HepG2 (cell line): Measurements from ENCODE around the gene AVPR1A. TPM values are rescaled to one million over a fixed set of nuclear protein-coding genes. Genes with fewer than 3 reads are reported as not detected.

Experiments used
- ATAC-seq: fragments of 200-7000 bp; cut with Tn5 transposase; 3 replicates; pipeline ENCODE4 v1.9.1; 2020; ENCODE audit warnings: mild to moderate bottlenecking, moderate library complexity
- BruUV-seq: library from RNA; stranded (reverse); fragments of 400-500 nt; replicated peaks from 2 replicates; lab custom pipeline; 2021; lab: Mats Ljungman, UMichigan
- CTCF ChIA-PET: fragments of 300-600 bp; formaldehyde crosslinking; extraction: SDS; loops from one replicate; lab custom pipeline; 2021; ENCODE audit warnings: low total read pairs, inconsistent platforms, low intra/inter-chr PET ratio; lab: Yijun Ruan, JAX
- POLR2A ChIA-PET: fragments of 350-600 bp; sonication (Branson Sonifier 250); formaldehyde crosslinking; loops from one replicate; lab custom pipeline; 2020; ENCODE audit warnings: antibody characterized with exemption, inconsistent platforms; lab: Yijun Ruan, JAX
- DNase-seq: peaks from one replicate; pipeline ENCODE4 v3.0.0-alpha.2; 2015; ENCODE audit warnings: low spot score
- FAIRE-seq: peaks from 3 replicates; lab custom pipeline; 2011; peaks lifted over from hg19 to GRCh38; lab: Jason Lieb, UNC
- H2AFZ ChIP-seq: one replicate; pipeline ENCODE4 v1.6.1; 2011; ENCODE audit warnings: low read length, inconsistent platforms
- H3K27ac ChIP-seq: fragments of 300-600 bp; 3 replicates; pipeline ENCODE4 v1.8.0; 2011; ENCODE audit warnings: mixed run types, mild to moderate bottlenecking, mixed read lengths, low read length, inconsistent platforms; ENCODE audit not compliant: insufficient read depth; ENCODE audit errors: extremely low read length
- H3K27me3 ChIP-seq, 2 experiments: fragments of 200-600 bp in 1 of 2; 2 replicates in 1 of 2; 3 replicates in 1 of 2; pipeline versions ENCODE4 v1.6.0 to v1.8.0; 2011; ENCODE audit warnings: low read length in 2 of 2, mild to moderate bottlenecking in 2 of 2, moderate library complexity in 2 of 2, inconsistent platforms in 1 of 2; ENCODE audit not compliant: insufficient read depth in 2 of 2, control insufficient read depth in 1 of 2
- H3K36me3 ChIP-seq, 2 experiments: fragments of 200-600 bp in 1 of 2; replicated peaks in 1 of 2; 2 replicates in 1 of 2; 3 replicates in 1 of 2; pipeline versions ENCODE4 v1.5.1 to v1.8.0; 2011; ENCODE audit warnings: low read length in 2 of 2, inconsistent platforms in 1 of 2; ENCODE audit not compliant: insufficient read depth in 2 of 2, control insufficient read depth in 1 of 2
- H3K4me1 ChIP-seq: 2 replicates; pipeline ENCODE4 v1.5.1; 2012; ENCODE audit warnings: low read length, inconsistent platforms; ENCODE audit not compliant: insufficient read depth
- H3K4me2 ChIP-seq: 2 replicates; pipeline ENCODE4 v1.6.0; 2011; ENCODE audit warnings: low read depth, low read length, inconsistent platforms
- H3K4me3 ChIP-seq, 3 experiments: fragments of 200-600 bp in 1 of 3; sonication (generic), shearing (Covaris generic) in 1 of 3; replicated peaks in 1 of 3; 2 replicates each; pipeline ENCODE4 v1.5.1; 2011 to 2016; ENCODE audit warnings: low read length in 3 of 3, inconsistent platforms in 2 of 3, low read depth in 2 of 3, mild to moderate bottlenecking in 2 of 3, control low read depth in 1 of 3, mixed read lengths in 1 of 3; ENCODE audit not compliant: insufficient read depth in 1 of 3
- H3K79me2 ChIP-seq: one replicate; pipeline ENCODE4 v1.6.1; 2011; ENCODE audit warnings: low read length, inconsistent platforms; ENCODE audit not compliant: insufficient read depth
- H3K9ac ChIP-seq: 2 replicates; pipeline ENCODE4 v1.6.0; 2011; ENCODE audit warnings: mild to moderate bottlenecking, low read depth, low read length, inconsistent platforms; ENCODE audit not compliant: insufficient read depth
- H3K9me3 ChIP-seq: 2 replicates; pipeline ENCODE4 v1.5.1; 2012; ENCODE audit warnings: mild to moderate bottlenecking, low read length
- H4K20me1 ChIP-seq: 2 replicates; pipeline ENCODE4 v1.6.0; 2011; ENCODE audit warnings: inconsistent platforms, mild to moderate bottlenecking, low read length, moderate library complexity; ENCODE audit not compliant: insufficient read depth
- FIP1L1 ChIP-seq: fragments of 200-400 bp; formaldehyde crosslinking; IDR thresholded peaks from 2 replicates; pipeline ENCODE4 v1.6.1; 2018; ENCODE audit warnings: low read depth, mild to moderate bottlenecking, low read length, moderate library complexity, borderline replicate concordance; ENCODE audit not compliant: insufficient read depth
- SNAPC4 ChIP-seq: sonication (generic); formaldehyde crosslinking; IDR thresholded peaks from 2 replicates; pipeline ENCODE4 v1.4.0; 2020; ENCODE audit warnings: mild to moderate bottlenecking, missing genetic modification reagents
- ZUFSP ChIP-seq: sonication (generic); formaldehyde crosslinking; IDR thresholded peaks from 2 replicates; pipeline ENCODE4 v1.9.0; 2021; ENCODE audit warnings: missing genetic modification reagents, mild to moderate bottlenecking, borderline replicate concordance
- WGBS: methylation state at CpG from one replicate; pipeline ENCODE4 v1.1.6; 2017; ENCODE audit warnings: low lambda C conversion rate; 5-methylcytosine and 5-hydroxymethylcytosine counted together
- in situ Hi-C: cut with HindIII; loops from 2 replicates; pipeline ENCODE4 v1.10.0; 2017; ENCODE audit warnings: low pct_unique_long_range_greater_than_20kb; ENCODE audit not compliant: extremely low pct_ligation_motif_present
- intact Hi-C: fragments of 100-400 bp; cut with micrococcal nuclease; formaldehyde crosslinking; loops from one replicate; pipeline ENCODE4 v1.10.0; 2022; ENCODE audit not compliant: unreplicated experiment
- polyA plus RNA-seq, 8 experiments: library from polyadenylated mRNA; depleted of rRNA in 3 of 8; stranded (reverse) in 7 of 8; unstranded in 1 of 8; fragments of >200 nt; fragmentation: Illumina TruSeq in 4 of 8; extraction: Trizol in 4 of 8; gene quantifications; 2 replicates each; pipeline versions ENCODE4 v1.2.1 to v1.2.3, GENCODE V29; 2011 to 2016; ENCODE audit warnings: low read depth in 4 of 8, missing spikeins in 1 of 8, mixed read lengths in 1 of 8; ENCODE audit not compliant: insufficient read depth in 1 of 8
- total RNA-seq, 5 experiments: library from RNA; depleted of rRNA; stranded (reverse); fragments of >200 nt; fragmentation: Illumina TruSeq; extraction: Trizol; gene quantifications; 2 replicates each; pipeline ENCODE4 v1.2.3, GENCODE V29; 2016; ENCODE audit warnings: low read depth in 1 of 5

Gene AVPR1A
- total and polyA plus RNA-seq, 2 of the 13 experiments (the other 11 are each of a cell fraction or from before 2014, with no cell fraction given): not detected

DNA sequence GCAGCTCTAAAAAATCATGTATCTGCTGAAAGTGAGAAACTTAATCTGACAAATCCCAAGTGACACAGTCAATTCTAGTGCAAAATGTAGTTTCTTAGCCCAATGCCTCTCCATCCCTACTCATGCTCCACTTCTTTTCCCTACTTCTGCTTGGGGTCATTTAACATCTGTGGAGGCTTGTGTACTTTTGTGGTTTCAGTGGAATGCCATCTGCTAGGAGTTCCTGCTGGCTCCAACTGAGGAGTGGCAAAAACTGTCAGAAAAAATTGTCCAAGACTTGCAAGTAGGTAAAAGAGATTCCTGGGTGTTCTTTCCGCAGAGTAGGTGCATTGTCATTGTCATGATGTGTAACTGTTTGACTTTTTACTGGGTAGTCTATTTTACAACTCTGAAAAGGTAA, 12.5 kb upstream of the AVPR1A start:
- in situ Hi-C loops: no loop called here
- BruUV-seq: no TSS peak
- no peaks in the 10 kb centered on the region for H3K36me3 ChIP-seq
- H3K4me1 ChIP-seq: no peaks in the 10 kb centered on the region
- no peak overlapping the region for H3K27ac ChIP-seq
- no peaks in the 10 kb centered on the region for H3K9me3 ChIP-seq
- no peak overlapping the region for H3K4me3 ChIP-seq
- no peaks in the 10 kb centered on the region; a peak in 2 of 5 replicates for H3K27me3 ChIP-seq
- no peak for ATAC-seq
- no peak overlapping the region for H2AFZ ChIP-seq
- 0% methylated on average over 1 of the region's 1 CpG for WGBS
- H4K20me1 ChIP-seq: no peaks in the 10 kb centered on the region
- TF ChIP-seq SNAPC4: no peak
- no peak for TF ChIP-seq ZUFSP (CRISPR knock-in tag)
- no peak for TF ChIP-seq FIP1L1
- no peak for FAIRE-seq
- intact Hi-C loops: no loop called here
- H3K79me2 ChIP-seq: no peaks in the 10 kb centered on the region
- ChIA-PET POLR2A (no interaction called here), CTCF (no interaction called here)
- DNase-seq: no peak
- no peak overlapping the region for H3K9ac ChIP-seq
- H3K4me2 ChIP-seq: no peak overlapping the region
